GM06990 (cell line): ENCODE results near the gene TLE1.
"Not testable (repeated sequence)": the region's sequence is repeated elsewhere in the genome, so short reads cannot be mapped to it uniquely, and the experiment has no call there.

Source experiments
- DNase-seq: peaks from one replicate; pipeline ENCODE4 v3.0.0-alpha.2; 2011; ENCODE audit not compliant: insufficient read length; ENCODE audit errors: extremely low read depth
- H3K27me3 ChIP-seq: replicated peaks from 2 replicates; pipeline ENCODE4 v1.6.0; 2011; ENCODE audit warnings: low read length; ENCODE audit not compliant: control insufficient read depth, insufficient read depth
- H3K36me3 ChIP-seq: 2 replicates; pipeline ENCODE4 v1.5.1; 2011; ENCODE audit warnings: low read length; ENCODE audit not compliant: control insufficient read depth, insufficient read depth
- H3K4me3 ChIP-seq: replicated peaks from 2 replicates; pipeline ENCODE4 v1.5.1; 2011; ENCODE audit warnings: low read depth, mild to moderate bottlenecking, control low read depth, low read length
- TF ChIP-seq, protein P1 (sequence below): IDR thresholded peaks from 2 replicates; pipeline ENCODE4 v1.5.1; 2011; ENCODE audit warnings: low read length, control low read depth, mild to moderate bottlenecking, inconsistent platforms; ENCODE audit not compliant: insufficient read depth, poor library complexity, severe bottlenecking

Gene TLE1

GRCh38 chr9:81646337-81646736 is 43.0 kb downstream of the TLE1 start:
- no peak overlapping the region for H3K4me3 ChIP-seq
- TF ChIP-seq, protein P1, sequence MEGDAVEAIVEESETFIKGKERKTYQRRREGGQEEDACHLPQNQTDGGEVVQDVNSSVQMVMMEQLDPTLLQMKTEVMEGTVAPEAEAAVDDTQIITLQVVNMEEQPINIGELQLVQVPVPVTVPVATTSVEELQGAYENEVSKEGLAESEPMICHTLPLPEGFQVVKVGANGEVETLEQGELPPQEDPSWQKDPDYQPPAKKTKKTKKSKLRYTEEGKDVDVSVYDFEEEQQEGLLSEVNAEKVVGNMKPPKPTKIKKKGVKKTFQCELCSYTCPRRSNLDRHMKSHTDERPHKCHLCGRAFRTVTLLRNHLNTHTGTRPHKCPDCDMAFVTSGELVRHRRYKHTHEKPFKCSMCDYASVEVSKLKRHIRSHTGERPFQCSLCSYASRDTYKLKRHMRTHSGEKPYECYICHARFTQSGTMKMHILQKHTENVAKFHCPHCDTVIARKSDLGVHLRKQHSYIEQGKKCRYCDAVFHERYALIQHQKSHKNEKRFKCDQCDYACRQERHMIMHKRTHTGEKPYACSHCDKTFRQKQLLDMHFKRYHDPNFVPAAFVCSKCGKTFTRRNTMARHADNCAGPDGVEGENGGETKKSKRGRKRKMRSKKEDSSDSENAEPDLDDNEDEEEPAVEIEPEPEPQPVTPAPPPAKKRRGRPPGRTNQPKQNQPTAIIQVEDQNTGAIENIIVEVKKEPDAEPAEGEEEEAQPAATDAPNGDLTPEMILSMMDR = no peak
- no peaks in the 10 kb centered on the region for H3K36me3 ChIP-seq
- DNase-seq = no peak
- no peaks in the 10 kb centered on the region for H3K27me3 ChIP-seq

DNA sequence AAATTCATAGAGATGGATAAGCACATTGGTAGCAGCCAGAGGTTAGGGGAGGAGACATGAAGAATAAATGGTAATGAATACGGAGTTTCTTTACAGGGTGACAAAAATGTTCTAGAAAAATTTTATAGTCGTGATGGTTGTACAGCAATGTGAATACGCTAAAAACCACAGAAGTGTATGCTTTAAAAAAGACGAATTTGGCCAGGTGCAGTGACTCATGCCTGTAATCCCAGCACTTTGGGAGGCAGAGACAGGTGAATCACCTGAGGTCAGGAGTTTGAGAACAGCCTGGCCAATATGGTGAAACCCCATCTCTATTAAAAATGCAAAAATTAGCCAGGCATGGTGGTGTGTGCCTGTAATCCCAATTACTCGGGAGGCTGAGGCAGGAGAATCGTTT is 44.8 kb downstream of the TLE1 start:
- not testable (repeated sequence) for DNase-seq, H3K36me3 ChIP-seq, H3K4me3 ChIP-seq, H3K27me3 ChIP-seq

DNA sequence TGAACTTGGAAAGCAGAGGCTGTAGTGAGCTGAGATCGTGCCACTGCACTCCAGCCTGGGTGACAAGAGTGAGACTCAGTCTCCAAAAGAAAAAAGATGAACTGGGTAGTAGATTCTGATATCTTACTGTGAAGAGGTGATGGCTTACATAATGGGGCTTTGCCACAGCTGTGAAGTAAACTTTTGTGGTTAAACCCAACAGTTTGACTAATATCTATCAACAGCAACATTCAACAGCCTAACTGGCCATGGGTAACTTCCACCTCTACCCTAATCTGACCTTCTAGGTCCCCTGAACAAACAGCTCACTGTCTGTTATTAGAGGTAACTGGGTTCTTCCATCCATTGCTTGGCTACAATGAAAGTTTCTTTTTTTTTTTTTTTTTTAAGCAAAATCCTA is 52.1 kb downstream of the TLE1 start:
- TF ChIP-seq, protein P1 = no peak
- no peaks in the 10 kb centered on the region for H3K36me3 ChIP-seq
- H3K27me3 ChIP-seq = no peaks in the 10 kb centered on the region
- no peak overlapping the region for H3K4me3 ChIP-seq
- no peak for DNase-seq

DNA sequence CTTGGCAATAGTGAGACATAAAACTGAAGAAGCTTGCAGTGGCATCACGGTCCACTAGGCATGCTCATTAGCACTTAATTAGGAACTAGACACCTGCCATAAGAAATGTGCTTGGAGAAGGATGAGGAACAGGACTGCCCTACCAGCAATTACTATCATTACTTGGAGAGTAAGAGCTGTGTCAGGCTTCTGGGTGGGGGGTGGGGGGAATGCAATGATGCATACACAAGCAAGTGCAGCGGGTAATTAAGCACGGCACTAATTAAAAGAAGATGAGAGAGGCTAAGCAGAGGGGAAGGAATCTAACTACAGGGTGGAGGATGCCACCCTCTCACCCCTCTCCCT is 53.1 kb downstream of the TLE1 start:
- DNase-seq = no peak
- Histone ChIP-seq H3K27me3 (no peaks in the 10 kb centered on the region), H3K4me3 (no peak overlapping the region), H3K36me3 (no peaks in the 10 kb centered on the region)
- TF ChIP-seq, protein P1 = no peak

DNA sequence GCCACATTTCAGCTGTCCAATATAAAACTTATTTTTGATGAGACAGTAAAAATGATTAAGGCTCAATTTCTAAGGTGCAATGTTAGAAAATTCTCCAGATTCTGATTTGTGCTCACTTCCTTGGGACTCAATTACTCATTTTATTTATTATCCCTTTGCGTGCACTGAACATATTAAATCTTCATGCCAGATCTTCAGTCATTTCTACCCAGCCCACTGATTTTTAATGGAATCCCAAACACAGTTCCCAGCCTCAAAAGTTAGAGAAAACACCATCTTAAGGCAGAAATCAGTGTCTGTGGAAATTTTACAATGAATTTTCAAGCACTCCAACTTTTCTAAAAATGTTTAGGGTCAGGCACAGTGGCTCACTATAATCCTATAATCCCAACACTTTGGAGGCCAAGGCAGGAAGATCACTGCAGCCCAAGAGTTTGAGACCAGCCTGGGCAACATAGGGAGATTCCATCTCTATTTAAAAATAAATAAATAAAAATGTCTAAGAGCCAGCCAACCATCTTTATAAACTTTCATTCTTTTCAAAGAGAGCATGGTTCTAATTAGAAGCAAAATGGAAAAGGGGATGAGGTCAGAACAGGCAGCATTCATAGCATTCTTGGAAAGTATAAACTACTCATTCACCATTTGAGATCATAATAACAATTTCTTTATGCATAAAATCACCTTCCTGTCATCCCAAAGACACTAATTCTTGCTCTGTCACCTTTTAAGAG is 53.7 kb downstream of the TLE1 start:
- Histone ChIP-seq H3K4me3 (no peak overlapping the region), H3K36me3 (no peaks in the 10 kb centered on the region), H3K27me3 (no peaks in the 10 kb centered on the region)
- TF ChIP-seq, protein P1 = no peak
- DNase-seq = no peak

GRCh38 chr9:81634915-81635516 is 54.3 kb downstream of the TLE1 start:
- Histone ChIP-seq H3K36me3 (no peaks in the 10 kb centered on the region), H3K27me3 (no peaks in the 10 kb centered on the region), H3K4me3 (no peak overlapping the region)
- no peak for DNase-seq
- TF ChIP-seq, protein P1 = no peak
